ENCODE results near the gene GABRB3.

DNA sequence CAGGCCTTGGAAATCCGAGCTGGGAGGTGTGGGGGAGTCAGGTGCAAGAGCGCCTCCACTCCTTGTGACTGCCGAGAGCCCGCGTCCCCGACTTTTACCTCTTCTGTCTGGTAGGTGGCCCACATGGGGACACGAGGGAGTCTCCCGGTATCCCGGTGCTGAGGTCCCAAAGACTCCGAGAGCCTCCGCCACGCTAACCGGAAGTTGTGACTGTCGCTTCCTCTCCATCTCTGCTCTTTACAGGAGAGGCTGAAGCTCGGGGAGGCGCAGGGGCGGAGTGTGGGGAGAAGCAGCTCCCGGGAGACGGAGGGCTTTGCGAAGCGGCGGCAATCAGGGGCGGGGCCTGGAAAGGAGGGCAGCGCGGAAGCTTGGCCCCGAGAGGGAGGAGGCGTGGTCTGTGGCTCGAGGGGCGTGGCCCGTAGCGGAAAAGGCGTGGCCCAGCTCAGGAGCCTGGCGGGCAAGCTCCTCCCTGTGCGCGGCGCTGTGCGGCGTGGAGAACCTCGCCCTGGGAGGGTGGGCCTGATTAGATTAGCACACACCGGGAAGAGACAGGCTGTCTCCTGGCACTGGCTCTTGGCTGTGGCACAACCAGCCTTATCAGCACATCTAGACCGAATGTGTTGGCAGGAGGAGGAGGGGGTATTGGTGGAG, 143.9 kb downstream of the GABRB3 start:
- no peak for TF ChIP-seq POLR2AphosphoS5 (IDR thresholded peaks at IDR 0.05)
- TF ChIP-seq CTCF (IDR thresholded peaks at IDR 0.05; ENCODE audit: poor library complexity, severe bottlenecking), result no peak
- TF ChIP-seq EZH2 (IDR thresholded peaks at IDR 0.05; ENCODE audit: borderline replicate concordance, insufficient read depth, low read length, poor library complexity, severe bottlenecking), result no peak
- TF ChIP-seq RAD21 (conservative IDR thresholded peaks at IDR 0.05), result no peak
- TF ChIP-seq, protein P1, sequence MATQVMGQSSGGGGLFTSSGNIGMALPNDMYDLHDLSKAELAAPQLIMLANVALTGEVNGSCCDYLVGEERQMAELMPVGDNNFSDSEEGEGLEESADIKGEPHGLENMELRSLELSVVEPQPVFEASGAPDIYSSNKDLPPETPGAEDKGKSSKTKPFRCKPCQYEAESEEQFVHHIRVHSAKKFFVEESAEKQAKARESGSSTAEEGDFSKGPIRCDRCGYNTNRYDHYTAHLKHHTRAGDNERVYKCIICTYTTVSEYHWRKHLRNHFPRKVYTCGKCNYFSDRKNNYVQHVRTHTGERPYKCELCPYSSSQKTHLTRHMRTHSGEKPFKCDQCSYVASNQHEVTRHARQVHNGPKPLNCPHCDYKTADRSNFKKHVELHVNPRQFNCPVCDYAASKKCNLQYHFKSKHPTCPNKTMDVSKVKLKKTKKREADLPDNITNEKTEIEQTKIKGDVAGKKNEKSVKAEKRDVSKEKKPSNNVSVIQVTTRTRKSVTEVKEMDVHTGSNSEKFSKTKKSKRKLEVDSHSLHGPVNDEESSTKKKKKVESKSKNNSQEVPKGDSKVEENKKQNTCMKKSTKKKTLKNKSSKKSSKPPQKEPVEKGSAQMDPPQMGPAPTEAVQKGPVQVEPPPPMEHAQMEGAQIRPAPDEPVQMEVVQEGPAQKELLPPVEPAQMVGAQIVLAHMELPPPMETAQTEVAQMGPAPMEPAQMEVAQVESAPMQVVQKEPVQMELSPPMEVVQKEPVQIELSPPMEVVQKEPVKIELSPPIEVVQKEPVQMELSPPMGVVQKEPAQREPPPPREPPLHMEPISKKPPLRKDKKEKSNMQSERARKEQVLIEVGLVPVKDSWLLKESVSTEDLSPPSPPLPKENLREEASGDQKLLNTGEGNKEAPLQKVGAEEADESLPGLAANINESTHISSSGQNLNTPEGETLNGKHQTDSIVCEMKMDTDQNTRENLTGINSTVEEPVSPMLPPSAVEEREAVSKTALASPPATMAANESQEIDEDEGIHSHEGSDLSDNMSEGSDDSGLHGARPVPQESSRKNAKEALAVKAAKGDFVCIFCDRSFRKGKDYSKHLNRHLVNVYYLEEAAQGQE (IDR thresholded peaks at IDR 0.05; ENCODE audit: borderline replicate concordance), result no peak
